ENCODE results near the gene MTUS2.

MTUS2 gene

GRCh38 chr13:29508130-29508875 lies 688.2 kb downstream of the MTUS2 start:
- DNase-seq (ENCODE audit: low spot score) = peak; percentile 94

DNA sequence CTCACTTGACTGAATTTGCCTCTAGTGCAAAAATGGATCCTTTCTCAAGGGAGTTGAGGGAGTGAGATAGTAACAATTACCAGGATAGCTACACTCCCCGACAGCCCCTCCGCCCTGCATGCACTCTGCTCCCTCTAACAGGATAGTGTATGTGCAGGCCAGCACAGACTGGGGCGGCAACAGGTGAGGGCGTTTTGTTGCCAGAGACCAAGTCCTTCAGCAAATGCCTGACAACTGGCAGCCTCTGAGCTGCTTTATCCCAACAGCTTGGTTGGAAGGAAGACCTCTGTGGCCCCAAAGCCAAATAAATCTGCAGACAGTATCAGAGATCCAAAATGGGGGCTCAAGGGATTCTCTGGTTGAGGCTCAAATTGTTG lies 688.7 kb downstream of the MTUS2 start:
- no peak for DNase-seq (ENCODE audit: low spot score)

- peak; percentile 47 for DNase-seq (ENCODE audit: low spot score)
Observed at GRCh38 chr13:29509999-29510589, 690.0 kb downstream of the MTUS2 start.

DNA sequence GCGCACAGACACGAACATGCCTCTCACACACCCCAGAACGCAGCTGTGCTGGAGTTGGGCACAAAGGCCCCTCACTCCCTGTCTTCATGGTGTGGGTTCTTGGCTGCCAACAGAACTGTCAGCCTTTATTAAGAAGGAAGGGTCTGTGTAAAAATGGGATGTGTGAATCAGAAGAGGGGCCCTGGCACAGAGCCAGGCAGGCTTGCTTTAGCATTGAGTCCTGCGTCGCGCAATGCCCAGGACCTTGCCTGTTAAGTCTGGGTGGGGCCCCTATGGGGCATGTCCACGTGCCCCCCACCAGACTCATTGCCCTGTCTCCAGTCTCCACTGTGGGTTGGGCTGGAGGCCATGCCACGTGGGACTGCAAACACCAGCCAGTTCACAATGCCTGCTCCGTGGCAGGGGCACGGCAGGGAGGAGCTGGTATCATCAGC lies 690.5 kb downstream of the MTUS2 start:
- no peak for DNase-seq (ENCODE audit: low spot score)

DNA sequence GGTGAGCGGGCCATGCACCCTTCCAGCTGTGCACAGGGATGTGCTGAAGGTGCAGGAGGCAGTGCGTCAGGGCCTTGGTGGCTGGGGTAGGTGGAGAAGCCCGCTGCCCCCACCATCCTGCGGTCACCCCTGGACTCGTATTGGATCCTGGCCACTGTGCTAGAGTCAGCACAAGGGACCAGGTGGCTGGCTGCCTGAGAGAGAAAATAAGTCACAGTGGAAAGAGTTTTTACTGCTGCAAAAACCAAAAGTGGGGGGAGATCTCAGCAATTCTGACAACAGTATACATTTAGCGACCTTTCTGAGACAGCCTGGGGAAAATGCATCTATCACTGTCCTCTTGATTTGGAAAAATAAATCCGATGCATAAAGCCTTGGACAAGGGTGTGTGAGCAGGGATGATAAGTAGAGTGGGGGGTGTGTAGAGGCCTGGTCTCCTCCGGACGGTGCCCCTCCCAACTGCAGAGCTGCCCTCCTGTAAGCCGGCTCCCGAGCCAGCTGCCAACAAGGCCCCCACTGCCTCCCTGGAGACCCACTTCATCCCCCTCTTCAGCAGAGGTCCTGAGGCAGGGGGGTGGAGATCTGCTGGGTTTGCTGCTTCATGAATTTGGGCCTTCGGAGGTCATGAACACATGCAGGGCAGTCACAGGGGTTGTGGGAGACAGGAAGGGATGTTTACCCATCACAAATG lies 691.1 kb downstream of the MTUS2 start:
- no peak for DNase-seq (ENCODE audit: low spot score)

- no peak for DNase-seq (ENCODE audit: low spot score)
Observed at GRCh38 chr13:29511980-29512379, 691.8 kb downstream of the MTUS2 start.

GRCh38 chr13:29513002-29513980 lies 693.2 kb downstream of the MTUS2 start:
- DNase-seq (ENCODE audit: low spot score) = no peak

GRCh38 chr13:29513981-29514719 lies 694.0 kb downstream of the MTUS2 start:
- no peak for DNase-seq (ENCODE audit: low spot score)

DNA sequence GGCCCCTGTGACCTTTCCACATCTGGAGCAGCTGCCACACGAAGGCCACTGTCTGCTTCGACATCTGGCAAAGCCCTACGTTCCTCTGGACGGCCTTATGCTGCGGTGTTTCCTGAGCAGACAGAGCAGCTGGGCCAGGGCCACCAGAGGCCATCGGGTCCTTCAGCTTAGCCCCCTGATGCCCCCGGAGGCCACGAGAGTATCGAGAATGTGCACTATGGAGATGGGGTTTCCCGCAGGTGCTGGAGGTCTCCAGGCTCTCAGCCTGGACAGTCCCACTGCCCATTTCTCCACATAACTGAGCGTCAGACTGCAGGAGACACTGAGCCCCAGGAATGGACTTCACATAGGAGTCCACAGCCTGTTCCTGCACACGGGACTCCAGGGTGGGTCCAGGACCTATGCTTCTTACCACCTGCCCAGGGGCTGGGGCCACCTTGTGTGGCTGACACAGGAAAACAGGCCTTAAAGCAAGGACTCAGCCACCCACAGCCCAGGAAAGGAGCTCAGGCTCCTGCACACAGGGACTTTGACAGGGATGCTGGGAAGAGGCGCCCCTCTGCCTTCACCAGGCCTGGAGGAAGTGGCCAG lies 694.7 kb downstream of the MTUS2 start:
- no peak for DNase-seq (ENCODE audit: low spot score)

GRCh38 chr13:29515372-29515771 lies 695.2 kb downstream of the MTUS2 start:
- no peak for DNase-seq (ENCODE audit: low spot score)

GRCh38 chr13:29516012-29516411 lies 695.9 kb downstream of the MTUS2 start:
- DNase-seq (ENCODE audit: low spot score) = no peak

- no peak for DNase-seq (ENCODE audit: low spot score)
Observed at GRCh38 chr13:29516880-29517279, 696.7 kb downstream of the MTUS2 start.

DNA sequence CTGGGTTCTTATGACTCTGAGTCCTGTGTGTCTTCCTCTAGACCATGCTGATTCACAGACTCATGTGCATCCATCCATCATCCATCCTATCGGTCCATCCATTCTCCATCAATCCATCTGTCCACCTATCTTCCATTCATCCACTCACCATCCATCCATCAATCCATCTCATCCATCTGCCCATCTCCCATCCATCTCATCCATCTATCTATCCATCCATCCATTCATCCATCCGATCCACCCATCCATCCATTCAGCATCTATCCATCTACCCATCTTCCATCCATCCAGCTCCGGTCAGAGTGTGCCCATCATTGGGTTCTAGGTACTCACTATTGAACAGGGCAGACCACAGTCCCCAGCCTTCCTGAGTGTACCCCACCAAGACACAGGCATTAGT lies 699.8 kb downstream of the MTUS2 start:
- DNase-seq (ENCODE audit: low spot score) = no peak

DNA sequence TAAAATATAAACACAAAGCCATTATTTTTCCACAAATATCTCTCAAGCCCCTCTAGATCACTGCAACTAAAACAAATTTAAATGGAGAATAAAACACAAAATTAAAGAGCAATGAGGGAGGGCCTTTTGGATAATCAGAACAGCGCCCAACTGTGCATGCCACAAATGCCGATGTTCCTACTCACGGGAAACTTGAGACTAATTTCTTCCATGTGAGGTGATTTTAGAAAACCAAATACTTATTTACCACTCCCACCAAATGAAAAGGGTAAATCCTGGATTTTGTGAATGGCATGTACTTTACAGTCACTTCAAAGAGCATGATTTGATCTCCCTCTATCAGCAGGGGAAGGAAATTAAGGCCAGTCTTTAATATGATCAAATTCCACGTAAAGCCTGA lies 700.5 kb downstream of the MTUS2 start:
- DNase-seq (ENCODE audit: low spot score) = no peak

DNA sequence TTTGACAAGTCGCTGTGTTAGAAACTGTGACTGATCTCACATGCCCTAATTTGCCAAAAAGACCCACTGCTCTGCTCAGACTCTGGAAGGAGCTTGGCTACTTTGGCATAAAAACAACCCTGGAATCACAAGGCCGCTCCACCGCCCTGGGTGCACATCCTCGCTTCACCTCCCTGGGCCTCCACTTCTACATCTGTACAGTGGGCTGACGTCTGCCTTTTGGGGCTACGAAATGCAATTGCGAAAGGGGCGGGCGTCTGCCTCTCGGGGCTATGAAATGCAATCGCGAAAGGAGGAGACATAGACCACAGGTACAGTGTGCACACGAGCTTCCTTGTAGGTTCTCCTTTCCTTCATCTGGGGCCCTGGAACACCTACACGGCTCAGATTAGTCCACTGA lies 701.2 kb downstream of the MTUS2 start:
- no peak for DNase-seq (ENCODE audit: low spot score)

- DNase-seq (ENCODE audit: low spot score) = no peak
Observed at GRCh38 chr13:29522044-29522685, 702.0 kb downstream of the MTUS2 start.

DNA sequence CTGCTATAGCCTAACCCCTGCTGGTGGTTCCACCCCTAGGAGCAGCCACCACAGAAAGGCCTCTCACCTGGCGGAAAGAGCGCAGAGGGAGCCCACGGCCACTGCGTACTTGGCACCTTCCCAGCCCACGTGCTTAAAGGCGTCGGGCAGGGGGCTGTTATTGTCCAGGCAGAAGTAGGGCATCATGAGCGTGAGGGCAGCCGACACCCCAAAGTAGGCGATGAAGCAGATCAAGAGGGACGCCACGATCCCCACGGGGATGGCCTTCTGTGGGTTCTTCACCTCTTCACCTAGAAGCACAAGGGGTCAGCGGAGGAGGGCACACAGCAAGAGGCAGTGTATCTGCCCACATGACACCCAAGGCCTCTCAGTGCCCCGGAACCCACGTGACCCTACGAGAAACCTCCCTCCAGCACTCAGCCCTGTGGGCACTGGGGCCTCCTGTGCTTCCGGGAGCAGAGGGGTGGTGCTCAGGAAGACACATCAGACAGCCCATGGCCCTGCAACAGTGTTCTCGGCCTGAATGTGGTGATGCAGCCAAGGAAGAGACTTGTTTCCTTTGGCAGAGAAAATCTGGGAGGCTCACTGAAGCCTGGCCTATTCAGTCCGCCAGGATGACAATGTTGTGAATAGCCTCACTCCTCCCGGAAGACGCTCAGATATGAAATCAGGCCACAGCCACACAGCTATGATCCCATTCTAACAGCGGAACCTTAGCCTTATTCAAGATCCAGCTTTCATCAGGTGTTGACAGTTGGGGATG lies 703.2 kb downstream of the MTUS2 start:
- no peak for DNase-seq (ENCODE audit: low spot score)

GRCh38 chr13:29524176-29524575 lies 704.0 kb downstream of the MTUS2 start:
- DNase-seq (ENCODE audit: low spot score) = no peak

DNA sequence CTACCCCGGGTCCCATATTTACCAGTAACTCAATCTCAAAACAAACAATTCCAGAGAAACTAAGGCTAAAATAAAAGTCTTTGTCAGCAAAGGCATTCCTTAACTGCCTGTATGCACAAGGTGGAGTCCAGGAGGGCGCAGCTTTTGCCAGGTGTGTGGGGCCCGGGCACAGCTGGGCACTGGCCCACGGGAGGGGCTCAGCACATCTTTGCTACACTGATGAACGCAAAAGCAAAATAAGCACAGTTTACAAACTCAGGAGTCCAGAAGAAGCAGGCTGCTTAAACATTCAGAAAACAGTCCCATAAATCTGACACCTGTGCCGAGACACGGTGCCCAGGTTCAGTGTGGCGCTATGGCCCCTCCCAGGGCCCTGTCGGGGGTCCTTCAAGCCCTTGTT lies 704.5 kb downstream of the MTUS2 start:
- no peak for DNase-seq (ENCODE audit: low spot score)

- no peak for DNase-seq (ENCODE audit: low spot score)
Observed at GRCh38 chr13:29525757-29526156, 705.6 kb downstream of the MTUS2 start.

Measured in Ammon's horn (tissue), 1 donor.